HG03064 (cell line): ENCODE results near the gene SLC25A41.
"Not testable (repeated sequence)": the region's sequence is repeated elsewhere in the genome, so short reads cannot be mapped to it uniquely, and the experiment has no call there.

ENCODE experiments used
- ATAC-seq: cut with Tn5 transposase; IDR thresholded peaks from one replicate; pipeline ENCODE4 v1.9.1; 2021; ENCODE audit warnings: low read depth; ENCODE audit not compliant: unreplicated experiment

SLC25A41 gene

DNA sequence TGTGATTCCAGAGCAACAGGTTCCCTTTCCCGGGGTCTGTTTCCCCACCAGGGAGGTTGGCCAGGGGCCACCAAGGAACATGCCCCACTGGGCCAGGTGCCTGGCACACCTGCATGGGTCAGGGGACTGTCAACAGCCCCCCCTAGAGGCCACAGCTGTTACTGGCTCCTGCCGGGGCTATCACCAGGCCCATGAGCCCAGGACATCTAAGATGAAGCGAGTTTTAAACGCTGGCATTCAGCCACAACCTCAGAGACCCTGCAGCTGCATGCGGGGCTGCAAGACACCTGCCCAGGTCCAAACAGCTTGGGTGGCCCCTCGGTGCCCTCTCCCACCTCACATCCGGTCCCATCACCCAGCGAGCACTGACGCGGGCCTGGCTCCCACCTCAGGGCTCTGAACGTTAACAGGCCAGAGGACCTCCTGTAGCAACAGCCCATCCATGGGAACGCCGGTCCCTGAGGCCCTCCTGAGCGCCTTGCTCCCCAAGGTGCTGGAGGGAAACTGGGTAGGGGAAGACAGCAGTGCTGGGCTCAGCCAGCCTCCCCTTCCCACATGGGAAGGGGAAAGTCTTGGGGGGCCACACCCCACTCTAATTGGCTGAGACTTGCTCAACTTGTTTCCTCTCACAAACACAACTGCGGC lies 21.0 kb downstream of the SLC25A41 start:
- ATAC-seq: no peak

GRCh38 chr19:6412061-6412446 lies 21.5 kb downstream of the SLC25A41 start:
- no peak for ATAC-seq

GRCh38 chr19:6409346-6409745 lies 24.2 kb downstream of the SLC25A41 start:
- ATAC-seq: no peak

GRCh38 chr19:6406401-6406800 lies 27.2 kb downstream of the SLC25A41 start:
- no peak for ATAC-seq

DNA sequence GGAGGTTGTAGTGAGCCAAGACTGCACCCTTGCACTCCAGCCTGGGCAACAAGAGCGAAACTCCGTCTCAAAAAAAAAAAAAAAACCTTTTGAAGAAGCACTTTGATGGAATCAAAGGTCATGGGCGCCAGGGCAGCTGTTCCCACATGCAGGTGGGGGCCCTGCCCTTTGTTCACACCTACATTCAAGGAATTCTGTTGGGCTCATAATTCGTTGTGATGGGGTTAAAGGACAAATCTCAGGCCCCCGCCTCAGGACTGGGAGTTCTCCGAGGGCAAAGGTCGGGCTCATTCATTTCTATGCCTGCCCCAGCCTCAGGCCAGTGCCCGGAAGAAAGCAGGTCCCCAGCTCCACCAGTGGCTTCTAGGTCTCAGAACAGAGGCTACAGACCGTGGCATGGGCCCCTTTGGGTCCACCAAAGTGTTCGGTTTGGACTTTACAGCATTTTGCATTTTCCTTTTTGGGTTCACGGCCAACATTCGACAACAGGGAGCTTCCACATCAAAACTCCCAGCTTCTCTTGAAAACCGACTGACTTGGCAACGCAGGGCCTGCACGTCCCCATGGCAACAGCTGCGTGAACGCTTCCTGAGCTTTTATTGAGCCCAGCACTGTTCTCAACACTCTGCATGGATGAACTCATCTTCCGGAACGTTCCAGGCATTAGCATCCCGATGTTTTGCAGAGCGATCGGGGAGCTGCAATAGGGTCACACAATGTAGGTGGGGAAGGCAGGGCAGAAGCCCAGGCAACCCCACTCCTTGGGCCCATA lies 30.5 kb downstream of the SLC25A41 start:
- ATAC-seq: no peak

DNA sequence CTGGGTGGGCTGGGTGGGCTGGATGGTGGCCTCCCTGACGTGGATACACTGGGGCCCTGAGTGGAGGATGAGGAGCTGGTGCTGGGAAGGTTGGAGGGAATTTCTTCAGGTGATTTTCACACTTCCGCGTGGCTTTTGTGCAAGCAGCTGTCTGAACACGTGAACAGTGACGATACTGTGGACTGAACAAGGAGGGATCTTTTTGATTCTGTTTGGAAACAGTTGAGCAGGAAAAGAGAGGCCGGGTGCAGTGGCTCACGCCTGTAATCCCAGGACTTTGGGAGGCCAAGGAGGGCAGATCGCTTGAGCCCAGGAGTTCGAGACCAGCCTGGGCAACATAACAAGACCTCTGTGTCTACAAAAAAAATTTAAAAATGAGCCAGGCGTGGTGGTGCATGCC lies 31.5 kb downstream of the SLC25A41 start:
- ATAC-seq: no peak

DNA sequence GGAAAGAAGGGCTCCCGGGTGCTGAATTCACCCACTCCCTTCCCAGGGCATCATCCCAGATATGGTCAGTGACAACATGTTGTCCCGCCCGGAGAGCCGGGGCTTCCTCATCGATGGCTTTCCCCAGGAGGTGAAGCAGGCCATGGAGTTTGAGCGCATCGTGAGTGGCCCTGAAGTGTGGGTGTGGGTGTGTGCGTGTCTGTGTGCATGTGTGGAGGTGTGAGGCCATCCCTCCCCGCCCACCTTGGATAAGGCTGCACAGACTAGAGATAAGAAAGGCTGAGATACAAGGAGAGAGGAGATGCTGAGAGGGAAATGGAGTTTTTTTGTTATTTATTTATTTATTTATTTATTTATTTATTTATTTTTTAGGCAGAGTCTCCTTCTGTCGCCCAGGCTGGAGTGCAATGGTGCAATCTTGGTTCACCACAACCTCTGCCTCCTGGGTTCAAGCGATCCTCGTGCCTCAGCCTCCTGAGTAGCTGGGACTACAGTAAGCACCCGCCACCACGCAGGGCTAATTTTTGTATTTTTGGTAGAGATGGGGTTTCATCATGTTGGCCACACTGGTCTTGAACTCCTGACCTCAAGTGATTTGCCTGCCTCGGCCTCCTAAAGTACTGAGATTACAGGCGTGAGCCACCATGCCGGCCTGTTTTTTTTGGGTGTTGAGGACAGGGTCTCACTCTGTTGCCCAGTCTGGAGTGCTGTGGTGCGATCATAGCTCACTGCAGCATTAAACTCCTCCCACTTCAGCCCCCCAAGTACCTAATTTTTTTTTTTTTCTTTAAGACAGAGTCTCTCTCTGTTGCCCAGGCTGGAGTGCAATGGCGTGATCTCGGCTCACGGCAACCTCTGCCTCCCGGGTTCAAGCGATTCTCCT lies 33.3 kb downstream of the SLC25A41 start:
- not testable (repeated sequence) for ATAC-seq

DNA sequence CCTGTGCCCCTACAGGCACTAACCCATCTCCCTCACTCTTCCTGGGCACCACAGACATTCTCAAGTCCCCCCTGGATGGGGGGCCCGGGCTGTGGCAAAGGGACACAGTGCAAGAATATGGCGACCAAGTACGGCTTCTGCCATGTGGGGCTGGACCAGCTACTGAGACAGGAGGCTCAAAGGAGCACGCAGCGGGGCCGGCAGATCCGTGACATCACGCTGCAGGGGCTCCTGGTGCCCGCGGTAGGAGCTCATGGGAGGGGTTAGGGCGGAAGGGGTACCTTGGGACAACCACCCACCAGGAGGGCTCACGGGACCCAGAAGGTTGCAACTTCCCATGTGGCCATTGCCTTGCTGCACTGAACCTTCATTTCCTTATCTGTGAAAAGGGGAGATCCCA lies 37.3 kb downstream of the SLC25A41 start:
- no peak for ATAC-seq

DNA sequence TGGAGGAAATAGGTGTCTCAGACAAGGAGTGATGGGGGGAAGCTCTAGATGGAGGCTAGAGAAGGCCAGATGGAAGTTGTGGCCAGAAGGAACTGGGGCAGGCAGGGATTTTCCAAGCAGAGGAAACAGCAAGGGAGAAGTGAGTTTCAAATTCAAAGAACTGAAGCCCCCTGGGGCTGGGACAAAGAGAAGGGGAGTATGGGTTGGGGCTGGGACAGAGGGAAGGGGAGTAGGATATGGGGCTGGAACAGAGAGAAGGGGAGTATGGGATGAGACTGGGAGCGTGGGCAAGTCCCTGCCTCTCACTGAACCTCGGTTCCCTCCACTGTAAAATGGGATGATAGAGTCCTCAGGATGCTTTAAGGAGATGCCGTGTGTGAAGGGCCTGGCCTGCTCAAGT lies 38.7 kb downstream of the SLC25A41 start:
- ATAC-seq: no peak

- ATAC-seq: no peak
These were observed 39.6 kb downstream of the SLC25A41 start for GRCh38 chr19:6393983-6394412.

GRCh38 chr19:6393074-6393982 lies 40.2 kb downstream of the SLC25A41 start, which contains the start of gene GTF2F1:
Gene GTF2F1 (minus strand): TSS chr19:6393164. CDS start chr19:6392995, 169 bp downstream.
- peak; percentile 78 for ATAC-seq

DNA sequence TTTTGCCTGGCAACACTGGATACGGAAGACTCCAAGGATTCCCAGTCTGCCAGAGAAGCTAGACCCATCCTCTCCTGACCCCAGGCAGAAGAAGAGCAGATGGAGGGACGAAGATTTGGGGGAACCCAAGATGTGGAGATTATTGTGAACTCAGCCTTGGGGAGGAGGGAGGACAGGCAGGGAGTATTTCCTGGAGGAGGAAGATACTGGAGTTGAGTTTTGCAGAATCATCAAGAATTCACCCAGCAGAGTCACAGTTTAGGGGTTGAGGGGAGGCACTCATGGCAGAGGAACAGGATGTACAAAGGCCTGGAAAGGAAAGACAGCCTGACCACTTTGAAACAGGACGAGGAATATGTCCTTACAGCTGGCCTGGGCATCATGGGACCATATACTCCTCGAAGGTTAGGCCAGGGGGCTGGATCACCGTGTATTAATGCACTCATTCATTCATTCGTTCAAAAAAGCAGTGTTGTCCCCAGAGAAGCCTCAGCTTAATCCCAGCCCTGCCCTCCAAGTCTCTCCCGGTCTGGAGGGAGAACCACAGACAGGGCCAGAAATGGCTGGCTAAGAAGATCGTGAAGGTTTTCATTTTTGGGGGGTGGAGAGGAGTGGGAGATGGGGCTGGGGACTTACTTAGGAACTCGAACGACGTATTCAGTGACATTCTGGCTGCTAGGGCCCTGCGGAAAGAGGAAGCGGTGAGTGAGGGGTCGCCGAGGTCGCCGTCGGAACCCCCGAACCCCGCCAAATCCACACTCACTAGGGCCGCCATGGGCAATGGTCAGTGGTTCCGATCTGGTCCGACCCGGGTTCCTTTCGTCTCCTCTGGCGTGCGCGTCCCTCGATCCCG lies 41.1 kb downstream of the SLC25A41 start:
- no peak for ATAC-seq

DNA sequence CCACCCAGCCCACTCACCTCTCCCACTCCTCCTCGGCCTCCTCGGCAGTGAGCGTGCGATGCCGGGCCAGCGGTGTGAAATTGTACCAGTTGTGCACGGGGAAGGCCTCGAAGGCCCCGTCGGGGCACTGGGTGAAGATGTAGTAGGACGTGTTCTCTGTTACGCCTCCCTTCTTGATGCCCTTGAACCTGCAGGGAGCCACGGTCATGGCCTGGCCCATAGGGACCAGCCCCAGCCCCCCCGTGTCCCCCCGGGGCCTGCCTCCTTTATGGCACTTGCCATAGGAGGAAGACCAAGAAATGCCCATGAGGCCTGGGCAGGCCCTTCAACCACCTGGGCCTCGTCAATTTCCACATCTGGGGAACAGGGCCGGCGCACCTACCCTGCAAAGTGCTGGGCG lies 46.2 kb downstream of the SLC25A41 start:
- ATAC-seq: no peak

GRCh38 chr19:6384381-6384780 lies 49.2 kb downstream of the SLC25A41 start:
- no peak for ATAC-seq

DNA sequence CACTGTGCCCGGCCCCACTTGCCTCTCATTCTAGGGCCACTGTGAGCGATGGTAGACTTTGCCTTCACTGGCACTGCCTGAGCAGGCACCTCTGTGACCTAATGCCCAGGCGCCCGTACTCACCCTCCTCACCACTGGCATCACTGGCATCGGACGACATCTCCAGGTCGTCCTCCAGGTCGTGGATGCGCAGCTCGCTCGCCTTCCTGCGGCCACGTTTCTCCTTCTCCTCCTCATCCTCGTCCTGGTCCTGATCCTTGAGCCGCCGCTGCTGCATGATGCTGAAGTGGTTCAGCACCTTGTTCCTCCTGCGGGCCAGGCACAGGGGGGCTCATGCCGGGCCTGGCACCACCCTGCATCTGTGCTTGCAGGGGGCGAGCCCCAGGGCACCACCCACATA lies 50.4 kb downstream of the SLC25A41 start:
- ATAC-seq: no peak

DNA sequence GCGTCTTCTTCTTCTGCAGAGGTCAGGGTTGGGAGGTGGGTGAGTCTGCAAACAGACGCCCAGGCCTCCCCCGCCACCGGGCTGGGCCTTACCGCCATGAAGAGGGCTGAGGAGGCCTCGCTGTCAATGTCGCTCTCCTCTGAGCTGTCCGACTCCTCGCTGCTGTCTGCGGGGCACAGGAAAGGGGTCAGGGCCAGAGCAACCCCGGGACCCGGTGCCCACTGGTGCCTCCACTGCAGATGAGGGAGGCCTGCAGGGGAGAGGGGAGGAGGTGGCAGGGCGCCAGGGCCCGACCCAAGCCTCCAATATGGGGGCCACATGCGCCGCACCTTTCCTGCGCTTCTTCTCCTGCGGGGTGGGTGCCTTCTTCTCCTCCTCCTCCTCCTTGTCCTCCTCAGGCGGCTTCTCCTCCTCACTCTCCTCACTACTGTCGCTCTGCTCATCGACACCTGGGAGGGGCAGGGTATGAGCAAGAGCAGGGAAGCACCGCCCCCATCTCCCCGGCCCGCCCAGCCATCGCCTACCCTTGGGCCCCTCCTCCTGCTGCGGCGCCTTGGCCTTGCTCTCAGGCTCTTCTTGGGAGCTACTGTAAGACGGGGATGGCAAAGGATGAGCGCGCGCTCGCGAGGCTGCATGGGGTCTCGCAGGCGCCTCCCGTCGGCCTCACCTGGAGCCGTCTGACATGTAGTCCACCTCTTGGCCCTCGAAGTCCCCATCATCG lies 52.4 kb downstream of the SLC25A41 start:
- ATAC-seq: no peak

DNA sequence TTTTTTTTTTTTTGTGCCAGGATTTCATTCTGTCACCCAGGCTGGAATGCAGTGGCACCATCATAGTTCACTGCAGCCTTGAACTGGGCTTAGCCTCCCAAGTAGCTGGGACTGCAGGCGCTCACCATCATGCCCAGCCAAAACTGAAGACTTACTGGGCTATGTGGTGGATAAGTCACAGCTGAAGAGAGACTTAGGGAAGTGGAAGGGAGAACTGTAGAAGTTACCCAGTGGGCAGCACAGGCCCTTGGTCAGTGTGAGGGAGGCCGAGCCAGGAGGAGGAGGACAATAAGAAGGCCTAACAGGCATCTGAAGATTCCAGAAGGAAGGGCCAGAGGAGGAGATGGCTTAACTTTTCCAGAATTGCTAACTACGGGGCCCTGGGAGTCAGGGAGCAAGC lies 53.8 kb downstream of the SLC25A41 start:
- ATAC-seq: no peak

DNA sequence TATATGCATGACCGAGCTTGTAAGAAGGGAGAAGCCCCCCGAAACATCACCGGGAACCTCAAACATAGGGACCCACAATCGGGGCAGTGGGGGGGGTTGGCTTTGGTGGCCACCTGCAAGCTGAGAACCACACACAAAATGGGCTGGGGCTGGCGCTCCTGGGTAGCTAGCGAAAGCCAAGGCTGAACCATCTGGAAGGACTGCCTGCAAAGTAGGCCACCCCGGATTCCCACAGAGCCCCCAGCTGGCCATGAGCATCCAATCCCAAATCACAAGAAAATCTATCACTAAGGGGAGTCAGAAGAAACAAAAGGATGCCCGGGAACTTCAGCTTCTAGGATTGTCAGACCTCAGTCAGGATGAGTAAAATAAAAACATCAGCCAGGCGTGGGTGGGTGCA lies 55.1 kb downstream of the SLC25A41 start:
- ATAC-seq: no peak

DNA sequence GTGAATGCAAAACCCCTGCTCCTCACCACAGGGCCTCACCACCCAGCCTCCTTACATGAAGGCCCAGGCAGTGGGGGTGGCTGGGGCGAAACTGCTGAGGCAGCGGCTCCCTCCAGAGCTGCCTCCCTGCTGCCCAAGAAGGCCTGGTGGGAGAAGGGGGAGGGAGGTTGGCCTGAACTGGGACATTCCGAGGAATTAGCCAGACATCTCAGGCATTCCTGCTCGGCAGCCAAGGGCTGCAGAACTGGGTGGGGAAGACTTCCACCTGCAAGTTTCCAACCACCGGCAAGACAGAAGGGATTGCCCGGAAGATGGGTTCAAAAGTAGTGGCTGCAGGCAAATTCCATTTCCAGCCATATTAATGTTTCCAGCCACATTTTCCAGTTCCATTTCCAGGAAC lies 55.5 kb downstream of the SLC25A41 start:
- ATAC-seq: no peak
